DLD1 (cell line): ENCODE data around the gene CDK13.
"Not testable (repeated sequence)": the region's sequence is repeated elsewhere in the genome, so short reads cannot be mapped to it uniquely, and the experiment has no call there.

Experiments
- in situ Hi-C: cut with HindIII; loops from 2 replicates; pipeline ENCODE4 v1.10.0; 2017; ENCODE audit warnings: low sequenced_read_pairs

The CDK13 gene

GRCh38 chr7:39949971-39950472 is at the start of gene CDK13:
TSS of gene CDK13 (plus strand) at chr7:39950256. CDS start at chr7:39950642, 386 bp downstream.
- in situ Hi-C loops = no loop called here

GRCh38 chr7:39904077-39904486 is 46.0 kb upstream of the CDK13 start:
- in situ Hi-C loops = no loop called here

DNA sequence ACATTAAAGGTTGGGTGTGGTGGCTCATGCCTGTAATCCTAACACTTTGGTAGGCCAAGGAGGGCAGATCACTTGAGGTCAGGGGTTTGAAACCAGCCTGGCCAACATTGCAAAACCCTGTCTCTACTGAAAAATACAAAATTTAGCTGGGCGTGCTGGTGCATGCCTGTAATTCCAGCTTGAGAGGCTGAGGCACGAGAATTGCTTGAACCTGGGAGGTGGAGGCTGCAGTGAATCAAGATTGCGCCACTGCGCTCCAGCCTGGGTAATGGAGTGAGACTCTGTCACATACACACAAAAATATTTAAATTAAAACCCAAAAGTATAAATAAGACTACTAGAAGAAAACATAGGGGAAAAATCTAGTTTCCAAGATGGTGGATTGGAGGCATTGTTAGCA is 41.9 kb upstream of the CDK13 start:
- in situ Hi-C loops = no loop called here

DNA sequence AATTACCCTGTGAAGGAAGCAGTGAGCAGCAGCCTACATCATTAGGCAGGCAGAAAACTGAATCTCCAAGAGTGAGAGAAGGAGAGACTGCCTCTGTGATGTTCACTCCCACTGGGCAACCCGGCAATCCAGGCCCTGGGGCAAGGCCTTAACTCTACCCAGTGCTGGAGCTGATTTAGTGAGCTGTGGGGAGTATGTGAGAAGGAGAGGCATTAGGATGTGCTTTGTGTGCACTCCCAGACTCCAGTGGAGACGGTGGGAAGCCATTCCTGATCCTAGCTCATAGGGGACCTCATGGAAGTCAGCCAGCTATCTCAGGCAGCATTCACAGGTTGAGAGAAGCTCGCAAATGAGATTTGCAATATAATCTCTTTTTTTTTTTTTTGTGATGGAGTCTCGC is 41.1 kb upstream of the CDK13 start:
- in situ Hi-C loops = no loop called here

- in situ Hi-C loops = no loop called here
Measured at GRCh38 chr7:39909526-39909925, 40.5 kb upstream of the CDK13 start.

DNA sequence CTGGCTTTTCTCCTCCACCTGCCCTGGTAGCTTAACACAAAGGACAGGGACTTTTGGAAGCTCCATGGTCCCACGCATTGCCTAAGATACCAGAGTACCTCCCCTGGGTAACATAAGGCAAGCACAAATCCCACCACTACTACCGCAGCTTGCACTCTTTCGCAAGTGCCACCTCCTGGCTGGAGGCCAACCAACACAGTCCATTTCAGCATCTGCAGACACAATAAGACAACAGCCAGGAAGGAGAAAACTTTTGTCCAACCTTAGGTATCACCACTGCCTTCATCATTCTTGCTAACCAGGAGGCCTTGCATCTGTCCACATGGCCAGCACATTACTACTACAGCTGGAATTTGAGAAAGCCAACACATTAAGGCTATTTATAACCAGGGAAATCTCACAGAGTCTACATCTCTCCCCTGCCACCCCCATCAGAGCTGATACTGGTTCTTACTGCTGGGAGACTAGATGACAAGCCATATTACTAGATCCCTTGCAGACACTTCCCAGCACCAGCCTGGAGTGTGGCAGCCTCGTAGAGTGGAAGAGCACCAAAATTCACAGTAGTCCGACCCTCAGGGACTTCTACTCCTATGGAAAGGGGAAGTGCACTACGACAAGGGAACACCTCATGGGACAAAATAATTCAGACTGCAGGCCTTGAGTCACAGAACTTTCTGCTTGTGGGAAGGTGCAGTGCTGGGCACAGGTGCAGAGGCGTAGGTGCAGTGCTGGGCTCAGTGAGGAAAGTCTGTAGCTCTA is 39.8 kb upstream of the CDK13 start:
- in situ Hi-C loops = no loop called here

DNA sequence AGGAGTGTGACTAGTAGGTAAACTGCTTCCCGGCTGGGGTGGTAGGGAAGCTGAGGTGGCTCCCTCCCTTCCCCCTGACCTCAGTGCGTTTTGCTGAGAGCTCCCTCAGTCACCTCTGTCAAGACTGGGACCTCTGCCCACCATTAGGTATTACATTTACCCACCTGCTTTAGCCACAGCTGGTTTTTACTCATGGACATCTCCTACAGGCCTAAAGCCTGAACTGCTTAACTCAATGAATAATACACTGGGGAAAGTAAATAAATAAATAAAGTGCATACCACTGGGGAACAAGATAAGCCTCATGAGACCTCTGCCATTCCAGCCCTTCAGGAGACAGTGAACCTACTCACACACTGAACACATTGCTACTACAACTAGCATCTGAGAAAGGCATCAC is 38.9 kb upstream of the CDK13 start:
- in situ Hi-C loops = no loop called here

DNA sequence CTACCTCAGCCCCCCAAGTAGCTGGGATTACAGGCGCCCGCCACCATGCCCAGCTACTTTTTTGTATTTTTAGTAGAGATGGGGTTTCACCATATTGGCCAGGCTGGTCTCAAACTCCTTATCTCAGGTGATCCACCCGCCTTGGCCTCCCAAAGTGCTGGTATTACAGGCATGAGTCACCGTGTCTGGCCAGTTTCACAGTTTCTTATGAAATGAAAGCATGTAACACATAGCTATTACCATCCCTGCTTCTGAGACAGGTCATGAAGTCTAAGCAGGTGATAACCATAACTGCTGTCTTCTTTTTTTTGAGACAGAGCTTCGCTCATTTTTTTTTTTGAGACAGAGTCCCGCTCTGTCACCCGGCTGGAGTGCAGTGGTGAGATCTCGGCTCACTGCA is 34.2 kb upstream of the CDK13 start:
- in situ Hi-C loops = not testable (repeated sequence)

GRCh38 chr7:39919646-39920045 is 30.4 kb upstream of the CDK13 start:
- in situ Hi-C loops = no loop called here

- in situ Hi-C loops = no loop called here
Measured at GRCh38 chr7:39921506-39922175, 28.4 kb upstream of the CDK13 start.

DNA sequence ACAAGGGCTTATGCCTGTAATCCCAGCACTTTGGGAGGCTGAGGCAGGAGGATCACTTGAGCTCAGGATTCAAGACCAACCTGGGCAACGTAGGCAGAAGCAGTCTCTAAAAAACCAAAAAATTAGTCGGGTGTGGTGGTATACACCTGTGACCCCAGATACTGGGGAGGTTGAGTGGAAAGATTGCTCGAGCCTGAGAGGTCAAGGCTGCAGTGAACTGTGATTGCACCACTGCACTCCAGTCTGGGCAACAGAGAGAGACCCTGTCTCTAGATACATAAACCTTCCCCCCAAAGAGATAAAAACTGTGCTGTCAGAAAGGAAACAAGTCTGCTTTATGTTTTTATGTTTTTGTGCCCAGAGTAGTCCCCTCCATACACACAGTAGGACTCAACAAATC is 27.5 kb upstream of the CDK13 start:
- in situ Hi-C loops = no loop called here

DNA sequence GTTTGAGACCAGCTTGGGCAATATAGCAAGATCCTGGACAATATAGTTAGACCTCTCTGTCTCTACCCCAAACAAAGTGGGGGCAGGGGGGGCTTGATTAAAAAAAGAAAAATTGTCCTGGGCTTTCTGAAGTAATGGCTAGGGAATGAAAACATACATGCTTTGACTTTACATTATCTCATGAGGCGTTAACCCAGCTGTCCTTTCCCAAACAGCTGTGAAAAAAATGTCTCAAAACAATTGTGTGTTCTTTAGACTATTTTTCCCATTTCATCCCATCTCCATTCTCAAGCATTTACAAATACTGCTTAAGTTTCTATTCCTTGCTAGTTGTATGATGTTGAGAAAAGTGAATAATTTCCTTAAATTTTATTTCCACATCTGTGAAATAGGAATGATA is 27.0 kb upstream of the CDK13 start:
- in situ Hi-C loops = no loop called here

DNA sequence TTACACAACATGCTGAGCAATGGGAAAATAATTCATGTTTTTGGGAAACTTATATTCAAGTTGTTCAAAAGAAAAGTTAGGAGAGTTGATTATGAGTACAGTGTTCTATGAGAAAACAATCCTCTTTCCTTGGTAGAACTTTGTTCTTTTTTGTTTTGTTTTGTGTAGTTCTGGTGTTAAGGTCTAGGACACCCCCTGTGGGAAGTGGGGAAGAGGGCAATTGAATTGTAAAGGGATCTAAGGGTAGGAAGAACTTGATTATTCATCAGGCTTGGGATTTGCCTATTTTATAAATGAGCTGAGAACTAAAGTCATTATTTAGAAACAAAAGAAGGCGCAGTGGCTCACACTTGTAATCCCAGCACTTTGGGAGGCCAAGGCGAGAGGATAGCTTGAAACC is 25.9 kb upstream of the CDK13 start:
- in situ Hi-C loops = no loop called here

- in situ Hi-C loops = no loop called here
Measured at GRCh38 chr7:39926111-39926510, 23.9 kb upstream of the CDK13 start.

DNA sequence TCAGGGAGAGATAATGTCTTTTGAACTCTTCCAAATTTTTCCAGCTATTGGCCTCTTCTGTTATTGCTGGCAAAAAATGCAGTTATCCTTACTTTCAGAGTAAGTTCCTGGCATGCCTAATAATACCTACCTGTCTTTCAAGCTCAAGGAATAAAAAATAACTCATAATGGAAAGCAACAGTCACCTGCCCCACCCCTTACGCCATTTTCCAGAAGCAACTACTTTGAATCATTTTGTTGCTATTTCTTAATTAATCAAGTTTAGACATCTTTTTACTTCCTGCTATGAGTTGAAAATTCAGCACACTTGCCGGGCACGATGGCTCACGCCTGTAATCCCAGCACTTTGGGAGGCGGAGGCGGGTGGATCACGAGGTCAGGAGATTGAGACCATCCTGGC is 23.0 kb upstream of the CDK13 start:
- in situ Hi-C loops = no loop called here

DNA sequence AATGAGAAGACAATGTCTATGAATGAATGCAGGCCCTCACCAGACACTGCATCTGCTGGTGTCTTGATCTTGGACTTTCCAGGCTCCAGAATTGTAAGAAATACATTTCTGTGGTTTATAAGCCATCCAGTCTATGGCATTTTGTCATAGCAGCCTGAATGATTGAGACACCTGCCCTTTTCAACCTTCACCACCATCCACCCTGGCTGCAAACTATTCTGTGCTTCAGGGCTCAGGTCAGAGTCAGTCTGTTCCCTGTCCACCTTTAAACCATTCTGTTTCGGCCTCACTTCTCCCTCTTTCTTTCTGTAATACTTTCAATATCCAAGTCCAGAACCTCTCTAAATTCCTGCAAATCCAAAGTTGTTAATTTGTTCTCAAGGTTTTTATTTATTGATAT is 15.9 kb upstream of the CDK13 start:
- in situ Hi-C loops = no loop called here

DNA sequence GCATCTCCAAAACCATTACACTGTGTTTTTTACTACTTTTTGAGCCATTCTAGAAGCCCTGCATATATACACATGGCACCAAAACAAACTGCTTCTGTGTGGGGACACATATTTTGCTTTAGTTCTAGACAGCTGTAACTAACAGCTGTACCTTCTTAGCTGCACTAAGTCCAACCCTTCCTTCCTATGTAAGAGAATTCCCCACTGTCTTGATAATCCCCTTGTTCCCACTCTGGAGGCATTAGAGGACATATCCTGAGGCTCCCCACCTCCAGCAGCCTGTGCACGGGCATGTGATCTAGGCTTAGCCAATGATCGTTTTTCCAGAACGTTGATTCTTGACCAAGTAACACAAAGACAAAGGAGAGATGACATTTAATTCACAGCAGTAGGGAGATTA is 13.3 kb upstream of the CDK13 start:
- in situ Hi-C loops = no loop called here

GRCh38 chr7:39937366-39938153 is 12.5 kb upstream of the CDK13 start:
- in situ Hi-C loops = no loop called here

DNA sequence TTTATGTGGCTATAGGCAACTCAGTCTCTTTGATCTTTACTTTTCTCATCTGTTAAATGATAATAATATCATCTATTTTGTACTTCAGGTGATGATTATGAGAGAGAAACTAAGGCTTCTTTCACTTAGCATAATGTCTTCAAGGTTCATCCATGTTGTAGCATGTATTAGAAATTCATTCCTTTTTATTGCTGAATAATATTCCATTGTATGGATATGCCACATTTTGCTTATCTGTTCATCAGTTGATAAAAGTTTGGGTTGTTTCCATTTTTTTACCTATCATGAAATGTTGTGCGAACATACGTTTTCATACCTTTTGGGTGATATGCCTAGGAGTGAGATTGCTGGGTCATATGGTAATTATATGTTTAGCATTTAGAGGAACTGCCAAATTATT is 7.2 kb upstream of the CDK13 start:
- in situ Hi-C loops = no loop called here

DNA sequence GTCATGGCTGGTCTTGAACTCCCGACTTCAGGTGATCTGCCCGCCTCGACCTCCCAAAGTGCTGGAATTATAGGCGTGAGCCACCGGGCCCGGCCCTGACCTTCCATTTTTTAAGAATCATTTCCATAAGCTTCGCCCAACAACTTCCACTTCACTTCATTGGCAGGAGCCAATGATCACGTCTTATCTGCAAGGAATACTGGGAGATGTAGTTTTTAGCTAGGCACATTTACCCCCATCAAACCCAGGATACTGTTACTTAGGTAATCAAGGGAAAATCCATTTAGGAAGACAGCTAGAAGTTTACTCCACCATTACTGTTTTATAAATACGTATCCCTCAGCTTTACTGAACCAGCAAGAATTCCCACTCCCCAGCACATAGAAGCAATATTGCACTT is 3.4 kb upstream of the CDK13 start:
- in situ Hi-C loops = no loop called here

GRCh38 chr7:39948375-39948955 is 1.6 kb upstream of the CDK13 start:
- in situ Hi-C loops = no loop called here
